ENCODE data around the gene HDHD3.
"Not testable (repeated sequence)": the region's sequence is repeated elsewhere in the genome, so short reads cannot be mapped to it uniquely, and the experiment has no call there.

The HDHD3 gene, protein sequence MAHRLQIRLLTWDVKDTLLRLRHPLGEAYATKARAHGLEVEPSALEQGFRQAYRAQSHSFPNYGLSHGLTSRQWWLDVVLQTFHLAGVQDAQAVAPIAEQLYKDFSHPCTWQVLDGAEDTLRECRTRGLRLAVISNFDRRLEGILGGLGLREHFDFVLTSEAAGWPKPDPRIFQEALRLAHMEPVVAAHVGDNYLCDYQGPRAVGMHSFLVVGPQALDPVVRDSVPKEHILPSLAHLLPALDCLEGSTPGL

DNA sequence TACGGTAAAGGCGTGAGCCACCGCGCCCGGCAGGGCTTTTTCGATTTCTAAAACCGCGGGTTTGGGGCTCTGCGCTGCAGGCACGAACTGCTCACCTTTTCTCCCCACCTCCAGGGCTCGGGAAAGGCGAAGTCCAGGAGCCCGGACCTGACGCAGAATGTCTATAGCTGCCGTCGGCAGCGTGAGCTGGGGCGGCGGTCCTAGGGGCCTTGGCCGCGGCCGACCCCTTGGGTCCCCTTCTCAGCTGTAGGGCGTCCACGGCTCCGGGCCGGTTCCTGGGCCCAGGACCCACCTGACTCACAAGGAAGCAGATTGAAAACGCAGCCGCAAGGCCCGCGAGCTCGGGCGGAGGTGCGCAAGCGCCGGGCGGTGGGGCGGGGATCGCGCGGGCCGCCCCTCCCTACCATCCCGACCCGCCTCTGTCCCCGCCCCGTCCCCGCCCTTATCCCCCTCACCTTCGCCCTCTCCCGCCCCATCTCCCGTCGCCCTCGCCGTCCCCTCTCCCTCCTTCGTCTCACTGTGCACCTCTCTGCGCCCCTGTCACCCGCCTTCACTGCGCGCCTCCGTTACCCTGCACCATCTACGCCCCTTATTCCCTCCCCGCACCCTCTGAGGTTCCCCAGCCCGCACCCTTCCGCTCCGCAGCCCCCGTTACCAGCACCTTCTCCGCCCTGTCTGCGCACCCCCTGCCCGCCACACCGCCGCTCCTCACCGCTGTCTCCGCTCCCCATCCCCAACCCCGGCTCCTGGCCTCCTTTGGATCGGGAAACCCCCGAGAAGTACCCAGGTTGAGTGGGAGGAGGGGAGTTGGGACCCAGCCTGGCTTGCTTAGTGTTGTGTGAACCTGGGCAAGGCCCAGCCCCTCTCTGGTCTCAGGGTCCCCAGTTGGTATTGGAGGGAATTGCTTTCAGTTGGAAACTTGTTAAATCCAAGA lies at the start of gene HDHD3:
Gene HDHD3 (minus strand): TSS at position 353 of the 934 bp plus-strand sequence. CDS start 2,632 bp downstream, outside the sequence.
- Histone ChIP-seq H3K4me3 (ENCODE audit: low read depth, low read length) (peak within 1 kb of the TSS; percentile 86), H3K27me3 (ENCODE audit: control insufficient read depth, insufficient read depth, low read length) (no peaks in the 10 kb centered on the region), H3K9me3 (ENCODE audit: control insufficient read depth, insufficient read depth, low read length) (no peaks in the 10 kb centered on the region), H3K9ac (ENCODE audit: low read depth, low read length) (peak within 1 kb of the TSS; percentile 81), H3K4me1 (ENCODE audit: control insufficient read depth, insufficient read depth, low read length) (peaks cover 4% of the 10 kb centered on the region), H3K36me3 (ENCODE audit: control insufficient read depth, insufficient read depth, low read length) (peaks cover 6% of the 10 kb centered on the region)

- no peak overlapping the region for H3K4me3 ChIP-seq (ENCODE audit: low read depth, low read length)
- no peak overlapping the region for H3K9ac ChIP-seq (ENCODE audit: low read depth, low read length)
- no peaks in the 10 kb centered on the region for H3K36me3 ChIP-seq (ENCODE audit: control insufficient read depth, insufficient read depth, low read length)
- peaks cover 3% of the 10 kb centered on the region for H3K4me1 ChIP-seq (ENCODE audit: control insufficient read depth, insufficient read depth, low read length)
- no peaks in the 10 kb centered on the region for H3K27me3 ChIP-seq (ENCODE audit: control insufficient read depth, insufficient read depth, low read length)
- H3K9me3 ChIP-seq (ENCODE audit: control insufficient read depth, insufficient read depth, low read length), result no peaks in the 10 kb centered on the region
These were observed 48.3 kb upstream of the HDHD3 start for GRCh38 chr9:113425072-113425471.

DNA sequence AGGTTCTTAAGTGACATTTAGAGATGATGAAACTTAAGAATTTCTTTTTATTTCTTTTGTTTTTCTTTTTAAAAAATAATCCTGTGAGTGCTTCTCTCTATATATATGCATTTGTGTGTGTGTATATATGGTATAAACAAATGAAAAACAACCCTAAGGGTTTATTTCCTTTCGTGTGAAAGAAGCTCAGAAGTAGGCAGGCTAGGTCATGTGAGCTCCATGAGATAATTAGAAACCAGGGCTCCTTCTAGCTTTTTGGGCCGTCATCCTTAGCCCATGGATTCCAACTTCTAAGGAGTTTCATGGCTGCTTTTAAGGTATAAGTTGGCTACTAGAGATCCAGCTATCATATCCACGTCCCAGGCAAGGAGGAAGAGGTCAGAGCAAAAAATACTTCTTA lies 44.9 kb upstream of the HDHD3 start:
- H3K9ac ChIP-seq (ENCODE audit: low read depth, low read length), result no peak overlapping the region
- H3K27me3 ChIP-seq (ENCODE audit: control insufficient read depth, insufficient read depth, low read length), result no peaks in the 10 kb centered on the region
- no peak overlapping the region for H3K4me3 ChIP-seq (ENCODE audit: low read depth, low read length)
- H3K9me3 ChIP-seq (ENCODE audit: control insufficient read depth, insufficient read depth, low read length), result no peaks in the 10 kb centered on the region
- peaks cover 3% of the 10 kb centered on the region for H3K4me1 ChIP-seq (ENCODE audit: control insufficient read depth, insufficient read depth, low read length)
- no peaks in the 10 kb centered on the region for H3K36me3 ChIP-seq (ENCODE audit: control insufficient read depth, insufficient read depth, low read length)

DNA sequence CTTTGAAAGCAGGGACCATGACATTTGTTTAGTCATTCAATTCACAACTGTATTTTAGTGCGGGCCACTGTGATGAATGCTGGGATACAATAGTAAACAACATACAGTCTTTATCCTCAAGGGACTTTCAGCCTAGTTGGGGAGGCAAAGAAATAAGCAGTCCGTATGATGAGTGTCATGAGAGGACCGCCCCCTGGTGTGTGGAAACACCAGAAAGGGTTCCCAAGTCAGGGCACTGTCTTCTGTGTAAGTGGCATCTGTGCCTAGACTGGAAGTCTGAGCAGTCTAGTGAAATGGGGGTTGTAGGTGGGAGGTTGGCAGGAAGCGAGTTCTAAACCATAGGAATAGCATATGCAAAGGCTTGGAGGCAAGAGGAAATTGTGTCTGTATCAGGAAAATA lies 40.6 kb upstream of the HDHD3 start:
- no peaks in the 10 kb centered on the region for H3K4me1 ChIP-seq (ENCODE audit: control insufficient read depth, insufficient read depth, low read length)
- no peaks in the 10 kb centered on the region for H3K36me3 ChIP-seq (ENCODE audit: control insufficient read depth, insufficient read depth, low read length)
- no peak overlapping the region for H3K4me3 ChIP-seq (ENCODE audit: low read depth, low read length)
- no peaks in the 10 kb centered on the region for H3K27me3 ChIP-seq (ENCODE audit: control insufficient read depth, insufficient read depth, low read length)
- no peaks in the 10 kb centered on the region for H3K9me3 ChIP-seq (ENCODE audit: control insufficient read depth, insufficient read depth, low read length)
- H3K9ac ChIP-seq (ENCODE audit: low read depth, low read length), result no peak overlapping the region

DNA sequence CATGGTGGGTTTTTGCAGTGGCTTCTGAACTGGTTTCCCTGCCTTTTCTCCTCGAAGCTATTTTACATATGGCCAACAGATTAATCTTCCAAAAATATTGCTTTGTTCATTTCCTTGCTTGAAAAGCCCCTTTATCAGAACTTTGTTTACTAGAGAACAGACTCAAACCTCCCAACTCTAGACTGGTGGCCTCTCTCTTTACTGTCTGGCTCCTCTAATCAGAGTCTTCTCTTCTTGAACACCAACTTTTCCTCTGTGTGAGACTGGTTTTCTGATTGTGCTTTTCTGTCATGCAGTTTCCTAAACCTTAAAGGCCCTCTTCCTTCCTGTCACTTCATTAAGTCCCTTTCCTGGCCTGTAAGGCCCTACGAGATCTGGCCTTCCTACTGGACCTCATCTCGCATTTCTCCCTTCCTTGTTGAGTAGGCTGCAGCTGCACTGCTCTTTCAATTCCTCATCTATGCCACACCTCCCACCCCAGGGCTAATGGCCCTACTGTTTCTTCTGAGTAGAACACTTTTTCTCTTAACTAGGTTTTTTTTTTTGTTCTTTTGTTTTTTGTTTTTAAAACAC lies 39.4 kb upstream of the HDHD3 start:
- no peaks in the 10 kb centered on the region for H3K9me3 ChIP-seq (ENCODE audit: control insufficient read depth, insufficient read depth, low read length)
- no peaks in the 10 kb centered on the region for H3K36me3 ChIP-seq (ENCODE audit: control insufficient read depth, insufficient read depth, low read length)
- no peaks in the 10 kb centered on the region for H3K4me1 ChIP-seq (ENCODE audit: control insufficient read depth, insufficient read depth, low read length)
- no peaks in the 10 kb centered on the region for H3K27me3 ChIP-seq (ENCODE audit: control insufficient read depth, insufficient read depth, low read length)
- H3K9ac ChIP-seq (ENCODE audit: low read depth, low read length), result no peak overlapping the region
- no peak overlapping the region for H3K4me3 ChIP-seq (ENCODE audit: low read depth, low read length)

GRCh38 chr9:113410207-113410864 lies 33.5 kb upstream of the HDHD3 start, which contains the start of the genes C9orf43 and POLE3:
Gene C9orf43, plus strand, starts transcription at chr9:113410747. Its CDS starts 2,747 bp downstream, at chr9:113413494.
Gene POLE3, minus strand, starts transcription at chr9:113410675. Its CDS starts 382 bp downstream, at chr9:113410293.
- Histone ChIP-seq H3K27me3 (ENCODE audit: control insufficient read depth, insufficient read depth, low read length) (no peaks in the 10 kb centered on the region), H3K36me3 (ENCODE audit: control insufficient read depth, insufficient read depth, low read length) (peaks cover 10% of the 10 kb centered on the region), H3K9ac (ENCODE audit: low read depth, low read length) (peak within 1 kb of the TSS; percentile 93), H3K4me3 (ENCODE audit: low read depth, low read length) (peak within 1 kb of the TSS; percentile 59), H3K4me1 (ENCODE audit: control insufficient read depth, insufficient read depth, low read length) (no peaks in the 10 kb centered on the region), H3K9me3 (ENCODE audit: control insufficient read depth, insufficient read depth, low read length) (no peaks in the 10 kb centered on the region)

GRCh38 chr9:113409883-113410206 lies 33.1 kb upstream of the HDHD3 start:
- peak overlapping the region; percentile 59 for H3K4me3 ChIP-seq (ENCODE audit: low read depth, low read length)
- H3K27me3 ChIP-seq (ENCODE audit: control insufficient read depth, insufficient read depth, low read length), result no peaks in the 10 kb centered on the region
- peak overlapping the region; percentile 90 for H3K9ac ChIP-seq (ENCODE audit: low read depth, low read length)
- H3K9me3 ChIP-seq (ENCODE audit: control insufficient read depth, insufficient read depth, low read length), result no peaks in the 10 kb centered on the region
- H3K4me1 ChIP-seq (ENCODE audit: control insufficient read depth, insufficient read depth, low read length), result no peaks in the 10 kb centered on the region
- peaks cover 10% of the 10 kb centered on the region for H3K36me3 ChIP-seq (ENCODE audit: control insufficient read depth, insufficient read depth, low read length)

- no peaks in the 10 kb centered on the region for H3K9me3 ChIP-seq (ENCODE audit: control insufficient read depth, insufficient read depth, low read length)
- H3K36me3 ChIP-seq (ENCODE audit: control insufficient read depth, insufficient read depth, low read length), result peaks cover 10% of the 10 kb centered on the region
- no peaks in the 10 kb centered on the region for H3K27me3 ChIP-seq (ENCODE audit: control insufficient read depth, insufficient read depth, low read length)
- H3K4me1 ChIP-seq (ENCODE audit: control insufficient read depth, insufficient read depth, low read length), result no peaks in the 10 kb centered on the region
- H3K9ac ChIP-seq (ENCODE audit: low read depth, low read length), result peak overlapping the region; percentile 90
- H3K4me3 ChIP-seq (ENCODE audit: low read depth, low read length), result peak overlapping the region; percentile 59
These were observed 32.7 kb upstream of the HDHD3 start for GRCh38 chr9:113409481-113409880.

- H3K9ac ChIP-seq (ENCODE audit: low read depth, low read length); H3K27me3 ChIP-seq (ENCODE audit: control insufficient read depth, insufficient read depth, low read length); H3K36me3 ChIP-seq (ENCODE audit: control insufficient read depth, insufficient read depth, low read length); H3K9me3 ChIP-seq (ENCODE audit: control insufficient read depth, insufficient read depth, low read length); H3K4me1 ChIP-seq (ENCODE audit: control insufficient read depth, insufficient read depth, low read length); H3K4me3 ChIP-seq (ENCODE audit: low read depth, low read length): not testable (repeated sequence)
These were observed 30.2 kb upstream of the HDHD3 start for GRCh38 chr9:113406873-113407511.

- H3K4me1 ChIP-seq (ENCODE audit: control insufficient read depth, insufficient read depth, low read length), result not testable (repeated sequence)
These were observed 29.6 kb upstream of the HDHD3 start for GRCh38 chr9:113406353-113406752.

DNA sequence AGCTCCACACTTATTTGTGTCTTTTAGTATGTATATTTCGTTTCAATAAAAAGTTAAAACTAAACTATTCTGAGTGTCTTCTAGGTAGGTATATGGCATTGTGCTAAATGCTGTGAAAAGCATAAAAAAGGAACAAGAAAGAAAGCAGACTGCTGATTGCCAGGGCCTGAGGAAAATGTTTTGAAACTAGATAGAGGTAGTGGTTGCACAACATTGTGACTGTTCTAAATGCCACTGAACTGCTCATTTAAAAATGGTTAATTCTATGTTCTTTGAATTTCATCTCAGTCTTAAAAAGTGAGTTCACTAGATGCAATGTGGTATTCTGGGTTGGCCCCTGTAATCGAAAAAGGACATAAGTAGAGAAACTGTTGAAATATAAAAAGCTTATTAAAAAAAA lies 26.9 kb upstream of the HDHD3 start:
- Histone ChIP-seq H3K36me3 (ENCODE audit: control insufficient read depth, insufficient read depth, low read length) (peaks cover 10% of the 10 kb centered on the region), H3K27me3 (ENCODE audit: control insufficient read depth, insufficient read depth, low read length) (no peaks in the 10 kb centered on the region), H3K9ac (ENCODE audit: low read depth, low read length) (no peak overlapping the region), H3K4me3 (ENCODE audit: low read depth, low read length) (no peak overlapping the region), H3K4me1 (ENCODE audit: control insufficient read depth, insufficient read depth, low read length) (no peaks in the 10 kb centered on the region), H3K9me3 (ENCODE audit: control insufficient read depth, insufficient read depth, low read length) (no peaks in the 10 kb centered on the region)

More at GRCh38 chr9:113406353-113406752, 29.6 kb upstream of the HDHD3 start:
- not testable (repeated sequence) for H3K27me3 ChIP-seq (ENCODE audit: control insufficient read depth, insufficient read depth, low read length); H3K4me3 ChIP-seq (ENCODE audit: low read depth, low read length); H3K9ac ChIP-seq (ENCODE audit: low read depth, low read length); H3K36me3 ChIP-seq (ENCODE audit: control insufficient read depth, insufficient read depth, low read length); H3K9me3 ChIP-seq (ENCODE audit: control insufficient read depth, insufficient read depth, low read length)

Data from iPS-15b (cell line).